Urothelium cell line (cell line): ENCODE data around the gene SPOCD1.

Source experiments
- DNase-seq: peaks from one replicate; pipeline ENCODE4 v3.0.0; 2011; ENCODE audit warnings: low spot score, mixed read lengths
- FAIRE-seq: peaks from 2 replicates; lab custom pipeline; 2011; peaks lifted over from hg19 to GRCh38; lab: Jason Lieb, UNC

The SPOCD1 gene

DNA sequence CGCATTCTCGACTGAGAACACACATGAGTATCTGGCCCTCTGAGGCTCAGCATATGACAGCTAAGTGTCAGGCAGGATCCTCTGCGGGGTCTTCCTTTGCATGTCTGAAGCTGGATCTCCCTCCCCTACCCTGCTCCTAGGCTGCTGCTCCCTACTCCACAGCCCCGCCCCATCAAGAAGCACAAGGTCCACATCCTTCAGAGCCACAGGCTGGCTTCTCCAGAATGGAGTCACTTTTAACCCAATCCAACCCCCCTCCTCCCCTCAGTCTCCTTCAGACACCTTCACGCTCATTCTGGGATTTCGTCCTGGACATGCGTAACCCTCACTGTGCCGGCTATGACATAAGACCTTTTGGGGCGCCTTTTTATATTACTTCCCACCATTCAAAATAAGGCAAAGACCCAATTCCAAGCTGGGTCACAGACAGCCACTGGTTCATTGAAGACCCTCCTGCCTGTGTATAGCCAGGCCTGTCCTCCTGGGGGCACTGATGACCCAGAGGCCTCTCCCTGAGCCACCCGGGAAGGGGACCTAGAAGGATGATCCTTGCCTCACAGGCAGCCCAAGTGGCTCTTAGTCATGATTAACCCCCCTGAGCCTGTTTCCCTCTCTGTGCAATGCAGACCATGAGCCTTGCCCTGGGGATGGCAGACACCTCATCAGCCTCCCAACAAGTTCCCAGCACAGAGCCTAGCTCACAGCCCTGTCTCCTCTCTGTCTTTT is 56.4 kb downstream of the SPOCD1 start:
- DNase-seq (no peak), FAIRE-seq (no peak)

DNA sequence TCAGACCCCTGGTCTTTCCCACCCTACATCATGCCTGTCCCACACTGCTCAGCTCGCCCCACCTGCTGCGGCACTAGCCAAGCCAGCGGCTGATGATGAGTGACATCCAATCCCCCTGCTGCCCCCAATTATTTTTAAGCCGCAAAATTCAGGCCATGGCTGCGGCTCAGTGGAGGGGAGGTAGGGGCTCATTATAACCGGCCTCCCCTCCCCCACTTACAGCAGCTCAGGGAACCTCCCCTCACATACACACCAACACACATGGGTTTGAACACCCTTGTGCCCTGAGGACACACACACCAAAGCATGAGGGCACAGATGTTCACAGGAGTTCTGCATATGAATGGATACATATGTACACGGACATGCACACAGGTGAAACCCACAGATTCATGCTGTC is 57.0 kb downstream of the SPOCD1 start:
- FAIRE-seq, result no peak
- no peak for DNase-seq

DNA sequence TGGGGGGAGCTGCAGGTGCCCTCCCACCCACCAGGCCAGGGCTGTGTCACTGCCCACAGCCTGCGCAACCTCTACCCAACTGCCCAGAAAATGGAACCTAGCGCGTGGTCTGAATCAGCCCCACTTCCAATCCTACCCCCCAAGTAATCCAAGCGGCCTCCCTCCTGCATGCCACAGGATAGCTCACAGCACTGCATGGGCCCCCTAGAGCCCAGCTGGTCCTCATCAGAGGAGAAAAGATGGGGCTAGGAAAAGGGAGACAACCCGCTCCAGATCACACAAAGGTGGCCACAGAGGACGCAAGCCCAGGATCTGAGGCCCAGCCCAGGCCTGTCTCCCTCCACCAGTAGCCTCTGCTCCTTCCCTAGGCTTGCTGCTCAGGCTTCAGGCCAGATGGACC is 57.8 kb downstream of the SPOCD1 start:
- no peak for FAIRE-seq
- DNase-seq, result no peak

DNA sequence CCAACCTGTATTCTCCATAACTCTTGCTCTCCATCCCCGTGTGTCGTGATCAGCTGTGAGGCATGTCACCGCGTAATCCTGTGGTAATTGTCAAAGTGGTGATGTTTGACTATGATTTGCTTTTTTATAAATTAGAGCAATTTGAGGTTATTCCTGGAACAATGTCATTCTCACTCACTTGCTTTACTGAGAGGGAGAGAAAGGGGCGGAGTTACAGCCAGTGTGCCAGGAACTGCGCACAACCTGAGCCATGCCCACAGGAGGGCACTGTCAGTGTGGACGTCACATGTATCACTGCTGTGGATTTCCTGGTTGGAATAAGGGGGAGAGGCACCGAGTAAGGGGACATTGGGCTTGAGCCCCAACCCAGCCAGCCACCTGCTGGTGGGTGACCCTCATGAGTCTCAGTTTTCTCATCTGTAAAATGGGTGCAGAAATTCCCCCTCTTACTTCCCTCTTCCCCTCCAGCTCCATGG is 58.6 kb downstream of the SPOCD1 start:
- FAIRE-seq, result no peak
- DNase-seq, result no peak

DNA sequence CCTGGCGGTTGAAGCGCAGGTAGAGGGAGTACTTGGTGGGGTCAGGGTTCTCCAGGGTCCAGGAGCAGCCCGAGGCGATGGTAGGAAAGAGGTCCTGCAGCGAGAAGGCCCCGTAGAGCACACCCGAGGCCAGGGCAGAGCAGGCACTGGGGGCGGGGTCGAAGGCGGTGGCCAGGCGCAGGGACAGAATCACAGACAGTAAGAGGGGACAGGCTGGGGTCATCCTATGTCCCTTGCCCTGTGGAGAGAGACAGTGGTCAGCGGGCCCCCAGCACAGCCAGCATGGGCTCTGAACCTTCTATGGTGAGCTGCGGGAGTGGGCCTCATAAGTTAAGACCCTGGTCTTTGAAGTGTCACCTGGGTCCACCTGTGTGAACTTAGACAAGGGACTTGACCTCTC is 59.2 kb downstream of the SPOCD1 start:
- FAIRE-seq (no peak), DNase-seq (no peak)

DNA sequence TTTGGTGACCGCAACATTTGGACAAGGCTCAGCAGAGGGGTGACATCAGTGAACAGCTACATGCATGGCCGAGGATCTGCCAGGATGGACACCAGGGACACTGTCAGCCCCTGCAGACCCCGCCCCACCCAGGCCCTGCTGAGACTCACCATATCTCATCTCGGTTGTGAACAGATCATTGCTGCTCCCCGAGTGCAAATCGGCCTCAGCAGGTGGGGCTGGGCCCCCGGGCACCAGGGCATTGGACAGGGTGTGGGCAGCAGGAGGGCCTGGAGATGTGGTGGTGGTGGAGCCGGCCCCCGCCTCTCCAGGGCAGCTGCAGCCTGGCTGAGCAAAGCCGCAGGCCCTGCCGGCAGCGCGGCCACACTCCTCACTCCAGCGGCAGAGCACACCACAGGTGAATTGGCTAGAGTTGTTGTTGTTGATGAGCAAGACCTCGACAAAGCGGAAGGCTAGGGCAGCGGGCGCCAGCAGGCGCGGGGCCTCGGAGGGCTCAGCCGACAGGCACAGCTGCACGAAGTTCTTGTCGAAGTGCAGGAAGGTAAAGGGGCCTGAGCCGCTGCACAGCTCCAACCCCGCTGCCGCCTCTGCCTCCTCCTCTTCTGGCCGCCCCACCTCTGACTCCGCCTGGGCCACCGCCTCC is 59.9 kb downstream of the SPOCD1 start:
- FAIRE-seq (no peak), DNase-seq (no peak)

DNA sequence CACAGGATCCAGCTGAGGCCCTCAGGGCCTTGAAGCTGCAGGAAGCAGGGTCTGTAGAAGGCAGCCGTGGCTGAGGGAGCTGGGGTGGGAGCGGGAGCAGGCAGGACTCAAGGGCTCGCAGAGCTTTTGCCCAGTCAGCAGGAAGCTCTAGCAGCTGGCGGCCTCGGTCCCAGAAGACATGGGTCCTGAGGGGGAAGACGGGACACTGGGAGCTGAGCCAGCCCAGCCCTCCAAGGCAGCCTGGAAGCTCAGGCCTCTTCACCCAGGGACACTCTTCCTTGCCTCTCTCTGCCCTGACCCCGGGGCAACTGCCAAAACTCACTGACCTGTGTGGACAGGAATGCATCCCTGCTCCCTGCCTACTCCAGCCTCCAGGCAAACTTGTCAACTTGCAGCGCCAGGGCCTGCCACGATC is 60.6 kb downstream of the SPOCD1 start:
- DNase-seq, result no peak
- FAIRE-seq, result no peak

DNA sequence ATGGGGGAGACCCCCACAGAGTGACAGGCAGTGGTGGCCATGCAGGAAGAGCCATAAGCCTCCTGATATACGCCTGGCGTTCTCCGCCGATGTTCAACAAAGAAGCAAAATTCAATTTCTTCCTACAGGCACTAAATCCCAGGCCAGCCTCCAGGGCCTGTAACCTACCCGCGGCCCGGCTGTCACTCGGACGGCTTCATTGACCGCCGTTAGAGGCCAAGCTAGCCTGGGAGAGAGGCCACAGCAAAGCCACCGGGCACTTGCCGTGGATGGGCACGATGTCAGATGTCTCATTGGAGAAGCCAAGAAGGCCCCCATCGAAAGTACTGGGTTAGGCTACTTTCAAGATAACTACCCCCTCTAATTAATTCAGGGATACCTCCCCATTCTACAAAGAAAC is 61.4 kb downstream of the SPOCD1 start:
- DNase-seq (no peak), FAIRE-seq (no peak)

DNA sequence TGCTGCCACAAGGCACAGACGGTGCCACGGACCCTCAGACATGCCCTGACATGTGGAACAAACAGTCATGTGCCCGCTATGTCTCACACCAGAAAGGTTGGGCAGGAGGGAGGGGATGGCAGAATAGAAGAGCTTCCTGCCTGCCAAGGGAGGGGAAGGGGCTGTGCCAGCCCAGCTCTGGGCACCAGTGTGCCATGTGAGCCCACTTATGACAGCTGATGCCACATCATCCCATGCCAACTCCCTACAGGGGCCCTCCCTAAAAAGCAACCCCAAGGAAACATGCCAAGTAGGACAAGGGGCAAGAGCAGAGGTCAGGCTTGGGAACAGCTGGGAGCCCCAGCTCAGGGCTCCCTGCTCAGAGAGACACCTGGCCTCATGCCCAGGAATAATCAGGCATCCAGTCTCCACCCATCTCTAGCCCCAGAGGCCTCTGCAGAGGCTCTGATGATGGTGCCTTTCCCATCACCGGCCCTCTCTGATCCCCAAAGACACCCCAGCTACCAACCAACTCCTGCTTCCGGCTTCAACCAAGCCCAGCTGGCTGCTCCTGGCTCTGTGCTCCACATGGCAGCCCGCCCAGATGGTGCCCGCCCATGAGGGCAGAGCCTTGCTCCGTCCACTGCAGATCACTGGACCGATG is 62.0 kb downstream of the SPOCD1 start:
- FAIRE-seq (no peak), DNase-seq (peak; percentile 38)

DNA sequence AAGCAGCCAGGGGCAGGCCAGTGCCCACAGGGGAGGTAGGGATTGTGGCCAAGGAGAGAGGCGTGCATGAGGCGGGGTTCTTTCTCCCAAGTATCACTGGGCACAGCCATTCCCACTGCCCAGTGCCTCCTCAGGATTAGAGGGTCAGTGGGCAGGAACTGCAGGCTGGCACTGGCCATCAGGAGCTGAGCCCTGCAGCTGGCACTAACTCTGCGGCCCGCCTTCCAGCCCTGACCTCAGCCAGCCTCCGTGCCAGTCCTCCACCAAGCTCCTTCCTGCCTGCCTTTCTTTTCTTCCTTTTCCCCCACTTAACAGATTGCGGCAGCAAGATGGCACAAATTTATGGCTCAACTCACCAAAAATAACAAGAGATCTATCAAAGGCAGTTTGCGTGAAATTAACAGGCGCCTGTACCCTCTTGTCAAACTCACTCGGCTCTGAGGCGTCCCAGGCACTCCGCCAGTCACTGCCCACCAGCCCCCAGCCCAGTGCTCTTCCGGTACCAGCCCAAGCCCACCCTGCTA is 62.8 kb downstream of the SPOCD1 start:
- FAIRE-seq, result no peak
- no peak for DNase-seq

DNA sequence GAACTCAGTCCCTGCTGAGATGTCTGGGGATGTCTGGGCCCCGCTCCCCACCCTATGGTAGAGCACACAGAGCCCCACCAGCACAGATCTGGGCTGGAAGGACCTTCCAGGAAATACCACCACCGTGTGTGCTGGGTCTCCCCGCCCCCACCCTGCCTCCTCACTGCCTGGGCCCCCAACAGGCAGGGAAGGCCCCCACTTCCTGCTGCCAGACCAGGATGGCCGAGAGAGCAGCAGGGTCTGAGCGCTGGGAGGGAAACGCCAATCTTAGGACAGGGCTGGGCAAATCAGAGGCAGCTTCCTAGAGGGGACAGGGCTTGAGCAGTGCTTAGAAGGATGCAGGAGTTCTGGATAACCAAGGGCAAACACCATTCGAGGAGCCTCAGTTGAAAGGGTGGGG is 63.6 kb downstream of the SPOCD1 start:
- DNase-seq, result no peak
- FAIRE-seq, result no peak

DNA sequence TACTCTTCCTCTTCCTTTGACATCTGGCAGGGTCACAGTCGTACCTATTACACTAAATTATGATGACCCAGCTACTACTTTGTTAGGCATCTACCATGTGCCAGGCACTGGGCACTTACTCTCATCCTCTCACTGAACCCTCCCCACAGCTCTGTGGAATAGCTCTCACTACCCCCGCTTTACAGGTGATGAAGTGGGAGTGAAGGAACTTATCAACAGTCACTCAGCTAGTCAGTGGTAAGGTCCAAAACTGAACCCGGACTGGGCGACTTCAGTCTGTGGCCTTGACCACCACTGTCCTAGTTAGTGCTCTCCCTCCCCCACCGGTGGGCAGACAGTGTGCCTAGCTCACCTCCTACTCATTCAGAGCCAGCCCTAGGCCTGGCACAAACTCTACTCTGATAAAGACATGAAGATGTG is 64.0 kb downstream of the SPOCD1 start:
- no peak for FAIRE-seq
- DNase-seq, result no peak

DNA sequence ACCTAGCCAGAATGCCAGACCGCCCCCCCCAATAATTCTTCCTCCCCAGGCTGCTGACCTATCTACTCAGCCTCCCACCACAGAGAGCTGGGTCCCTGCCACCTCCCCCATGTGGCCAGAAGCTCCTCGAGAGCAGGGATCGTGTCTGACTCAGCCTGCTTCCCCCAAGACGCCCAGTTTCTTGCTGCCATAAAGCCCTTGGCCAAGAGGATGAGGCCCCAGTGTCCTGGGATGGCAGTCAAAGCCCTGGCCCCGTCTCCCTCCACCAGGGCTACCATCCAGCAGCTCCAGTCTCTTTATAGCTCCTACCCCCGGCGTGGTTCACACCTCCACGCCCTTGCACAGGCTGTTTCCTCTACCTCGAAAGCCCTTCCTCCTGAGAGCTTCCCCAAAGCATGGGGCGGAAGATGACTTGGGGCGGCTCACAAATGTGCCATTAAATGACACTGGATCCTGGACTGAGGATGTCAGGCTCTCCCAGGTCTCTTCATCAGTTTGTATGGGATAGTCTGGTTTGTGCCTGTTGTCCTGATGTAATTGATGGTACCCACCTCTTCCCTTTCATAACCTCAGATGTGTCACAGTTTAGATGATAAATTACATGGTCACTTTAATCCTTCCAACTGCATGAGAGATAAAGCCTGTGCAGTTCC is 64.8 kb downstream of the SPOCD1 start:
- no peak for FAIRE-seq
- no peak for DNase-seq

DNA sequence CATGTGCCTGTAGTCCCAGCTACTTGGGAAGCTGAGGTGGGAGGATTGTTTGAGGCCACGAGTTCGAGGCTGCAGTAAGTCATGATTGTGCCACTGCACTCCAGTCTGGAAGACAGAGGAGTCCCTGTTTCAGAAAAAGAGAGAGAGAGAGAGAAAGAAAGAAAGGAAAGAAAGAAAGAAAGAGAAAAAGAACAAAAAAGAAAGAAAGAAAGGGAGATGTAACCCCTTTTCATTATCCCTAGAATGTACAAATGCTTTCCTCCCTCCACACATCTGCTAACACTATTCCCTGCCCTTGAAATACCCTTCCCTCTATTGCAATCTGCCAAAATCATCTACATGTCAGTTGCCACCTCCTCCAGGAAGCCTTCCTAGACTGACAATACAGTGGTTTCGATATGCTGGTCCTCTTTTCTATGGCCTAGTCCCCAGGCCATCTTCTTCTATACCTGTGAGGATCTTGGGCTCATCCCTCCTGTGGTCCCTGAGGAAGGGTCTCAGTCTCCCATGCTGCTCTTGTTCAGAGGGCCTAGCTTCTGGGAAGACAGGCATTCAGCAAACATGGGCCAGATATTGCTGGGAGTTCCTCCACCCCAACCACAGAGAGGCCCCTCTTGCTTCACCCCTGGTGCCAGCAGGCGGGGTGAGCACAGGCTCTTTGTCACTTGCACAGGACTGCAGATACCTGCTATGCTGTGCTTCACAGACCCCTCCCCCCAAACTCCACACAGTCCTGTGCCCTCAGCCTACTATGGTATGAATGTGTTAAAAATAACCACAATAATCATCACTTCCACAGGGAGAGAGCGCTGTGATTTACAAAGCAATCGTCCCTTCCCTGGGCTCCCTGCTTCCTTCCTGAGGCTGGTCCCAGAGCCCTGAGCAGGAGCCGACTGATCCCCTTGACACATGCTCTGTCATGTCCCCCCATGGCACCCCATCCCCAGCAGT is 65.8 kb downstream of the SPOCD1 start:
- no peak for FAIRE-seq

DNA sequence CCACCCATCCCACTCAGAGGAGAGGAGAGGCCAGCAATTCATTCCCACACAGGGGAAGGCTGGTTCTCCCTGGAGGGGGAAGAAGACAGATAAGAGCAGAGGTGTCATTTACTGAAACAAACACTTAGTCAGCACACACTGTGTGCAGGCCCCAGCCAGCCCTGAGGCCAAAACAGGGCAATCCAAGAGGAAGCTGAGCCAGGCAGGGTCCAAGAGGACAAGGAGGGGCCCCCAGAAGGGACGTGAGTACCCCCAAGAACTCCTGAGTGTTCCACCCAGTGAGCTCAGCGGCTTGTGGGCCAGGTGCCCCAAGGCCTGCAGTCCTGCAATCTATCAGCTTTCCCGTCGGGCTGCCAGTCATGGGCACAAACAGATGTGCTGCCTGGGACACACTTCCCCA is 67.5 kb downstream of the SPOCD1 start:
- no peak for FAIRE-seq
- DNase-seq, result no peak

More for the DNA sequence above, 65.8 kb downstream of the SPOCD1 start:
- no peak for DNase-seq

DNA sequence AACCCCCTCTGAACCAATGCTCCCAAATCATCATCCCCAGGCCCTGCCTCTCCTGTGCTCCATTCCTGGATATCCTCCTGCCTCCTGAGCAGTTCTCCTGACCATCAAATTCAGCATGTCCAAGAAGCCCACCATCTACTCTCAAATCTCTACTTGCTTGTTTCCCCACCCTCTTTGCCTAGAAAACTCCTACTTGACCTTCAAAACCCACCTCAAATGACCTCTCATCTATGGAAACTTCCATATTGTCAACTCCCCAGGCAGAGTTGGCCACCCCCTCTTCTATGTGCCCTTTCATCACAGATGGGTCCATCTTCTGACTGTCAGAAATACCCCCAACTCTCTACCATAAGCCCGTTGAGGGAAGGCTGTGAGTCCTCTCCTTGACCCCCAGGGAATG is 68.5 kb downstream of the SPOCD1 start:
- no peak for FAIRE-seq
- DNase-seq, result no peak

DNA sequence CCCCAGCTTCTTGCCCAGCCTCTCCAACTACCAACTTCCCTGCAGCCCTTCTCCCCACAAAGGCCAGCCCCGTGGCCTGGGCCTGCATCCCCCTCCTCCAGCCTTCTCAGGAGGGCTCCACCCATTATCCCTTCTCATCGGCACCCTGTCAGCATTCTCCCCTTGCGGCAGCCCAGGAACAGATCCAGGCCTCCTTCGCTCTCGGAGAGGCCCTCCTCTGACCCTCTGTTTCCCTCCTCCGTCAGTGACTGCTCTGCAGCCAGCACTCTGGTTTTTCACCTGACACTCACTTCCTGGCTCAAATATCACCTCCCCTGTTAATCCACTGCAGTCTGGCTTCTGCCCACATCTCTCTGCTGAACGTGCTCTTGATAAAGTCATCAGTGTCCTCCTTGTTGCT is 69.1 kb downstream of the SPOCD1 start:
- DNase-seq (no peak), FAIRE-seq (no peak)

DNA sequence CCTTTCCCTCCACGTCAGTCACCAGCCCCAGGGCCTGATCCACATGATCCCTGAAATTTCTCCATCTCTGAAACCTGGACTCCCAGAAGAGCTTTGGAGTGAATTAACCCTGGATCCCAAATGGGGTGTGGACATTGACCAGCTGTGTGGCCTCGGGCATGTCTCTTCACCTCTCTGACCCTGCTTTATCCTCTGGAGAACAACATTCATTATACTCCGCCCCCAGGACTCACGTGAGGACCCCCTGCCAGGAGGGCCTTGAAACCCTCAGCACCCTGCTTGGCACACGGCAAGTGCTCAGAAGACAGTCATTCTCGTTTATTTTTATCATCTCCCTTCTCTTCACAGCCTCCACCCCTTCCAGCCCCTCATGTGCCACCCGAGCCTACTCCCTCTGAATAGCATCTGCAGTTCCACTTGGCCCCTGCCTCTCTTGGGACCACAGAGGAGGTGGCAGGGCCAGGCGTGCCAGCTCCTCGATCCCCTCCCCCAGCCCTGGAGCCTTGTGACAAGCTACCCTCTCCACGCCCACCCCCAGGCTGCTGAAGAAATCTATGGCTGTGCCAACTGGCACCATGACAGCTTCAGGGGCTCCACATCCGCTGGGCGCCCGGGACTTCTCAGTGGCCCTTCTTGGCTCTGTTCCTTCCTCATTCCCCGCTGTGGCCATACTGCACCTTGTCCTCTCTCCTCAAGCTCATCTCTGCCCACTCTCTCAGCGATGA is 69.7 kb downstream of the SPOCD1 start:
- FAIRE-seq (no peak), DNase-seq (no peak)

DNA sequence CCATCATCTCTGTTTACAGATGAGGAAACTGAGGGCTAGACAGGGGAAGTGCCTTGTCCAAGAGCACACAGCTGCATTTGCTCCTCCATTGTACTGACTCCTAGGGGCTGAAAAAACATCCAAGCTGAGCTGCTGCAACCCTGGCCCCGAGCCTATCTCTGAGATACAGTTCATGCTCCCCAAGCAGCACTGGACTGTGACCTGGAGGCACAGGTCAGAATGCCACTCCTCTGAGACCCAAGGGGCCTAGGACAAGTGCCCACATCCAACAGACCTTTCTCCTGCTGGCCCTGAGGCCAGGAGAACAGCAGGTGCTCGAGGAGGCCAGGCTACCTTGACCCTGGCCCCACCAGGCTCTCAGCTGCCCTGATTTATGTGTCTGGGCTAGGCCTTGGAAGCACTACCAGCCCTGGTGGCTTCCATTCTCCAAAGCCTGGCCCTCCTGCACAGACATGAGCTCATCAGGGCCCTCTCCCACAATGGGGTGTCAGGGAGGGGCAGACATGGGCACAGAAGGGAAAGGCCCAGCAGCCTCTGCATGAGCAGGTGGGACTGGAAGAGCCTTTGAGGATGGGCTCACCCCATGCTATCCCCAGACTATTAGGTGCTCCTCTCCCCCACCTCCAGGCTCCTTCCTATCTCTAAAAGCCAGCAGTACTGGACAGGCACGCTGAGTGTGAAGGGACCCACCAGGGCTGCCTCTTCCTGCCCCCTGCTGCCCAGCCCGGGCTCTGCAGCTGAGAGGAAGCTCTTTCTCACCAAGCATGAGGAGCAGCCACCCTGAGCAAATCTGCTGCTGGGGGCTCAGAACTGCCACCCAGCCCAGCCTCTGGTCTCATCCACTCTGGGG is 70.5 kb downstream of the SPOCD1 start:
- peak; percentile 70 for DNase-seq
- no peak for FAIRE-seq
